SK-N-SH treated with all-trans-retinoic acid at 6 μM for 48 hours (cell line): ENCODE data around the gene KCNG4.
A peak's percentile ranks its signal among the peaks of the same experiment; 100 is the strongest.

Source experiments
- ATAC-seq: fragments of 200-7000 bp; cut with Tn5 transposase; 3 replicates; pipeline ENCODE4 v1.9.1; 2020; ENCODE audit warnings: mild to moderate bottlenecking, moderate library complexity
- ARNTL ChIP-seq: fragments of 450-650 bp; formaldehyde crosslinking; IDR thresholded peaks from 2 replicates; pipeline ENCODE4 v1.5.0; 2020; ENCODE audit warnings: low read depth, mild to moderate bottlenecking, moderate library complexity, borderline replicate concordance
- BACH2 ChIP-seq: fragments of 250-450 bp; sonication (Bioruptor Pico); IDR thresholded peaks from 2 replicates; pipeline ENCODE4 v1.9.0; 2021; ENCODE audit warnings: mild to moderate bottlenecking, borderline replicate concordance
- CSDC2 ChIP-seq: fragments of 250-450 bp; sonication (Bioruptor Pico); IDR thresholded peaks from 2 replicates; pipeline ENCODE4 v1.5.0; 2020; ENCODE audit warnings: mild to moderate bottlenecking, moderate library complexity
- ESRRG ChIP-seq: fragments of 250-450 bp; sonication (Bioruptor Pico); IDR thresholded peaks from 2 replicates; pipeline ENCODE4 v1.6.1; 2021; ENCODE audit warnings: mild to moderate bottlenecking
- GLIS3 ChIP-seq: fragments of 250-450 bp; sonication (Bioruptor Pico); IDR thresholded peaks from 2 replicates; pipeline ENCODE4 v1.5.0; 2020; ENCODE audit warnings: mild to moderate bottlenecking, moderate library complexity
- ISL1 ChIP-seq: fragments of 250-450 bp; sonication (Bioruptor Pico); IDR thresholded peaks from 2 replicates; pipeline ENCODE4 v2.1.2; 2022; ENCODE audit warnings: mild to moderate bottlenecking, moderate library complexity
- OSR1 ChIP-seq: fragments of 250-450 bp; sonication (Bioruptor Pico); IDR thresholded peaks from 2 replicates; pipeline ENCODE4 v1.8.0; 2022; ENCODE audit warnings: moderate library complexity, mild to moderate bottlenecking, inconsistent platforms
- PPARA ChIP-seq: fragments of 250-450 bp; sonication (Bioruptor Pico); IDR thresholded peaks from 2 replicates; pipeline ENCODE4 v1.5.0; 2020; ENCODE audit warnings: mild to moderate bottlenecking, borderline replicate concordance
- RARB ChIP-seq: fragments of 250-450 bp; sonication (Bioruptor Pico); IDR thresholded peaks from 2 replicates; pipeline ENCODE4 v1.8.0; 2021; ENCODE audit warnings: mild to moderate bottlenecking, moderate library complexity
- SNAI2 ChIP-seq: fragments of 250-450 bp; sonication (Bioruptor Pico); IDR thresholded peaks from 2 replicates; pipeline ENCODE4 v1.5.0; 2020; ENCODE audit warnings: mild to moderate bottlenecking, moderate library complexity
- TCF4 ChIP-seq: fragments of 250-450 bp; sonication (Bioruptor Pico); IDR thresholded peaks from 2 replicates; pipeline ENCODE4 v1.8.0; 2021; ENCODE audit warnings: mild to moderate bottlenecking, moderate library complexity, borderline replicate concordance
- ZC3H10 ChIP-seq: fragments of 250-450 bp; sonication (Bioruptor Pico); IDR thresholded peaks from 2 replicates; pipeline ENCODE4 v1.5.1; 2021; ENCODE audit warnings: mild to moderate bottlenecking, moderate library complexity
- ZFP3 ChIP-seq: fragments of 250-450 bp; sonication (Bioruptor Pico); IDR thresholded peaks from 2 replicates; pipeline ENCODE4 v1.5.0; 2020; ENCODE audit warnings: mild to moderate bottlenecking, moderate library complexity
- ZFP30 ChIP-seq: fragments of 450-650 bp; formaldehyde crosslinking; IDR thresholded peaks from 2 replicates; pipeline ENCODE4 v1.5.0; 2022; ENCODE audit warnings: mild to moderate bottlenecking, moderate library complexity
- ZNF565 ChIP-seq: fragments of 450-650 bp; formaldehyde crosslinking; conservative IDR thresholded peaks from 2 replicates; pipeline ENCODE4 v1.5.0; 2020; ENCODE audit warnings: low read depth, mild to moderate bottlenecking, moderate library complexity
- ZNF70 ChIP-seq: fragments of 450-650 bp; formaldehyde crosslinking; IDR thresholded peaks from 2 replicates; pipeline ENCODE4 v1.5.0; 2020; ENCODE audit warnings: mild to moderate bottlenecking, moderate library complexity
- ZNF8 ChIP-seq: fragments of 450-650 bp; formaldehyde crosslinking; IDR thresholded peaks from 2 replicates; pipeline ENCODE4 v1.5.0; 2020; ENCODE audit warnings: mild to moderate bottlenecking, moderate library complexity
- TF ChIP-seq, protein P1 (sequence below): fragments of 250-450 bp; sonication (Bioruptor Pico); IDR thresholded peaks from 2 replicates; pipeline ENCODE4 v1.5.1; 2021; ENCODE audit warnings: mild to moderate bottlenecking, moderate library complexity
- TF ChIP-seq, protein P2 (sequence below): fragments of 250-450 bp; sonication (Bioruptor Pico); IDR thresholded peaks from 2 replicates; pipeline ENCODE4 v1.5.0; 2020; ENCODE audit warnings: mild to moderate bottlenecking, moderate library complexity
- TF ChIP-seq, protein P3 (sequence below): fragments of 250-450 bp; sonication (Bioruptor Pico); IDR thresholded peaks from 2 replicates; pipeline ENCODE4 v1.8.0; 2021; ENCODE audit warnings: low read depth, mild to moderate bottlenecking, moderate library complexity, borderline replicate concordance
- TF ChIP-seq, protein P4 (sequence below): fragments of 250-450 bp; sonication (Bioruptor Pico); IDR thresholded peaks from 2 replicates; pipeline ENCODE4 v1.8.0; 2020; ENCODE audit warnings: mild to moderate bottlenecking, moderate library complexity, borderline replicate concordance

The KCNG4 gene

DNA sequence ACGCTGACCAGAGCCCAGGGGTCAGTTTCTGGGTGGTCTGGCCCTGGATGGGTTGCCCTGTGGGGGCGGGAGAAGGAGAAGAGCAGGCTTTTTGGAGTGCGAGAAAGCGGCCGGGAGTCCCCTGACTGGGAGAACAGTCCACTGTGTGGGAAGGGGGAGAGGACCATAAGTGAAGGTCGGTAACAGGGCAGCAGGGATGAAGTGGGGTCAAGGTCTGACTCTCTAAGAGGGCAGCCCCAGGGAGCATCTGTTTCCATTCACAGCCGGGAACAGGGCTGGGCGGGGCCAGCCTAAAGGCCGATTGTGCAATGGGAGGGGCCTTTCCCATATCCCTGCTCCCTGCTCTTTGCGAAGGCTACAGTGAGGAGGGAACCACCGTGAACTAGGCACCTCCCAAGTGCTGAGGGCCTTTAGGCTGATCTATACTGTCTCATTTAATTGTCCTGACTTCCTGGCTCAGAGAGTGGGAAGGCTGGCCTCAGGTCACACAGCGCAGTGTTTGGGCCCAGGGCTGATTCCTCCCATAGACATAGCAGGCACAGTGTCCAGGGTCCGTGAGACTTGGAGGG lies 44.4 kb upstream of the KCNG4 start:
- ATAC-seq: peak; percentile 39; the same call in 1 of the 3 replicates
- TF ChIP-seq ZFP30 (CRISPR knock-in tag) (no peak), OSR1 (CRISPR knock-in tag) (no peak), ZNF8 (CRISPR knock-in tag) (no peak), CSDC2 (no peak), RARB (CRISPR knock-in tag) (no peak), TCF4 (CRISPR knock-in tag) (no peak), ESRRG (CRISPR knock-in tag) (no peak), SNAI2 (CRISPR knock-in tag) (no peak), ZNF565 (no peak)
- TF ChIP-seq, protein P1, sequence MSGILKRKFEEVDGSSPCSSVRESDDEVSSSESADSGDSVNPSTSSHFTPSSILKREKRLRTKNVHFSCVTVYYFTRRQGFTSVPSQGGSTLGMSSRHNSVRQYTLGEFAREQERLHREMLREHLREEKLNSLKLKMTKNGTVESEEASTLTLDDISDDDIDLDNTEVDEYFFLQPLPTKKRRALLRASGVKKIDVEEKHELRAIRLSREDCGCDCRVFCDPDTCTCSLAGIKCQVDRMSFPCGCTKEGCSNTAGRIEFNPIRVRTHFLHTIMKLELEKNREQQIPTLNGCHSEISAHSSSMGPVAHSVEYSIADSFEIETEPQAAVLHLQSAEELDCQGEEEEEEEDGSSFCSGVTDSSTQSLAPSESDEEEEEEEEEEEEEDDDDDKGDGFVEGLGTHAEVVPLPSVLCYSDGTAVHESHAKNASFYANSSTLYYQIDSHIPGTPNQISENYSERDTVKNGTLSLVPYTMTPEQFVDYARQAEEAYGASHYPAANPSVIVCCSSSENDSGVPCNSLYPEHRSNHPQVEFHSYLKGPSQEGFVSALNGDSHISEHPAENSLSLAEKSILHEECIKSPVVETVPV (CRISPR knock-in tag): no peak
- TF ChIP-seq, protein P2, sequence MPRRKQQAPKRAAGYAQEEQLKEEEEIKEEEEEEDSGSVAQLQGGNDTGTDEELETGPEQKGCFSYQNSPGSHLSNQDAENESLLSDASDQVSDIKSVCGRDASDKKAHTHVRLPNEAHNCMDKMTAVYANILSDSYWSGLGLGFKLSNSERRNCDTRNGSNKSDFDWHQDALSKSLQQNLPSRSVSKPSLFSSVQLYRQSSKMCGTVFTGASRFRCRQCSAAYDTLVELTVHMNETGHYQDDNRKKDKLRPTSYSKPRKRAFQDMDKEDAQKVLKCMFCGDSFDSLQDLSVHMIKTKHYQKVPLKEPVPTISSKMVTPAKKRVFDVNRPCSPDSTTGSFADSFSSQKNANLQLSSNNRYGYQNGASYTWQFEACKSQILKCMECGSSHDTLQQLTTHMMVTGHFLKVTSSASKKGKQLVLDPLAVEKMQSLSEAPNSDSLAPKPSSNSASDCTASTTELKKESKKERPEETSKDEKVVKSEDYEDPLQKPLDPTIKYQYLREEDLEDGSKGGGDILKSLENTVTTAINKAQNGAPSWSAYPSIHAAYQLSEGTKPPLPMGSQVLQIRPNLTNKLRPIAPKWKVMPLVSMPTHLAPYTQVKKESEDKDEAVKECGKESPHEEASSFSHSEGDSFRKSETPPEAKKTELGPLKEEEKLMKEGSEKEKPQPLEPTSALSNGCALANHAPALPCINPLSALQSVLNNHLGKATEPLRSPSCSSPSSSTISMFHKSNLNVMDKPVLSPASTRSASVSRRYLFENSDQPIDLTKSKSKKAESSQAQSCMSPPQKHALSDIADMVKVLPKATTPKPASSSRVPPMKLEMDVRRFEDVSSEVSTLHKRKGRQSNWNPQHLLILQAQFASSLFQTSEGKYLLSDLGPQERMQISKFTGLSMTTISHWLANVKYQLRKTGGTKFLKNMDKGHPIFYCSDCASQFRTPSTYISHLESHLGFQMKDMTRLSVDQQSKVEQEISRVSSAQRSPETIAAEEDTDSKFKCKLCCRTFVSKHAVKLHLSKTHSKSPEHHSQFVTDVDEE (CRISPR knock-in tag): no peak

DNA sequence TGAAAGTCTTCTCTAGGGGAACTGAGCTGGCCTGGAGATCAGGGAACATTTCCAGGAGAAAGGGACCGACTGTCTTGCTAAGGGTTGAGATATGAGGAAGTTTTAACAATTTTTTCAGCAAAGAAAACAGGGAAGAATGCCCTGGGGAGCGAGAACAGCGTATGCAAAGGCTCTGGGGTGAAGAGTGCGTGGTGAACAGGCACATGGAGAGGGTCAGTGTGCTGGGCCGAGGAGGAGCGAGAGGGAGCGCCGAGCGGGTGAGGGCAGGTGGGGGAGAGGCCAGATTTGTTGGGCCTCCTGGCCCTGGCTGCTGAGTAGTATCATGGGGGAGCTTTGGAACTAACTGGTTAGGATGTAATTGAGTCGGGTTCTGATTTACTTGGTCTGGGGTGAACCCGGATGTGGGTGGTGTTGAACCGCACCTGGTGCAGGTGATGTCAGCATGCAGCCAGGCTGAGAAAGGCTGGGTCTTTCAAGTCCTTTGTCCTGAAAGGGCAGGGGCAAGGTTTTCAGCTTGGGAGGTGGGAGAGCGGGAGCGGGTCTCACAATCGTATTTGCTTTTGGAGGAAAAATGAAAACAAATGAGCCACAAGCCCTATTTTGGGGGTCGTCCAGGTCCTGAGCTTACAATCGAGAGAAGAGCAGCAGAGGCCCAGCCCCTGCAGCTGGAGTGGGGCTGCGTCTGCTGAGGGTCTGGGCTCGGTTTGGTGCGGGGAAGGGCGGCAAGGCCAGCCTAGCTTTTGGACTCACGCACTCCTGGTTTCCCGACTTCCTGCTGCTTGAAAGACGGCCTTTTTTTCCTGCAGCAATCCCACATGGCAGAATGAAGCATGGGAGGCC lies 43.7 kb upstream of the KCNG4 start:
- ATAC-seq: no peak
- TF ChIP-seq ZFP3: no peak
- TF ChIP-seq, protein P1 (CRISPR knock-in tag): no peak
- TF ChIP-seq RARB (CRISPR knock-in tag): no peak
- no peak for TF ChIP-seq ZNF8 (CRISPR knock-in tag)
- TF ChIP-seq OSR1 (CRISPR knock-in tag): no peak
- no peak for TF ChIP-seq PPARA
- TF ChIP-seq, protein P3, sequence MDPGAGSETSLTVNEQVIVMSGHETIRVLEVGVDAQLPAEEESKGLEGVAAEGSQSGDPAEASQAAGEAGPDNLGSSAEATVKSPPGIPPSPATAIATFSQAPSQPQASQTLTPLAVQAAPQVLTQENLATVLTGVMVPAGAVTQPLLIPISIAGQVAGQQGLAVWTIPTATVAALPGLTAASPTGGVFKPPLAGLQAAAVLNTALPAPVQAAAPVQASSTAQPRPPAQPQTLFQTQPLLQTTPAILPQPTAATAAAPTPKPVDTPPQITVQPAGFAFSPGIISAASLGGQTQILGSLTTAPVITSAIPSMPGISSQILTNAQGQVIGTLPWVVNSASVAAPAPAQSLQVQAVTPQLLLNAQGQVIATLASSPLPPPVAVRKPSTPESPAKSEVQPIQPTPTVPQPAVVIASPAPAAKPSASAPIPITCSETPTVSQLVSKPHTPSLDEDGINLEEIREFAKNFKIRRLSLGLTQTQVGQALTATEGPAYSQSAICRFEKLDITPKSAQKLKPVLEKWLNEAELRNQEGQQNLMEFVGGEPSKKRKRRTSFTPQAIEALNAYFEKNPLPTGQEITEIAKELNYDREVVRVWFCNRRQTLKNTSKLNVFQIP (CRISPR knock-in tag): no peak
- TF ChIP-seq, protein P2 (CRISPR knock-in tag): no peak
- TF ChIP-seq ARNTL (CRISPR knock-in tag): no peak
- no peak for TF ChIP-seq BACH2 (CRISPR knock-in tag)
- TF ChIP-seq ISL1 (CRISPR knock-in tag): no peak
- no peak for TF ChIP-seq ZC3H10 (CRISPR knock-in tag)
- TF ChIP-seq, protein P4, sequence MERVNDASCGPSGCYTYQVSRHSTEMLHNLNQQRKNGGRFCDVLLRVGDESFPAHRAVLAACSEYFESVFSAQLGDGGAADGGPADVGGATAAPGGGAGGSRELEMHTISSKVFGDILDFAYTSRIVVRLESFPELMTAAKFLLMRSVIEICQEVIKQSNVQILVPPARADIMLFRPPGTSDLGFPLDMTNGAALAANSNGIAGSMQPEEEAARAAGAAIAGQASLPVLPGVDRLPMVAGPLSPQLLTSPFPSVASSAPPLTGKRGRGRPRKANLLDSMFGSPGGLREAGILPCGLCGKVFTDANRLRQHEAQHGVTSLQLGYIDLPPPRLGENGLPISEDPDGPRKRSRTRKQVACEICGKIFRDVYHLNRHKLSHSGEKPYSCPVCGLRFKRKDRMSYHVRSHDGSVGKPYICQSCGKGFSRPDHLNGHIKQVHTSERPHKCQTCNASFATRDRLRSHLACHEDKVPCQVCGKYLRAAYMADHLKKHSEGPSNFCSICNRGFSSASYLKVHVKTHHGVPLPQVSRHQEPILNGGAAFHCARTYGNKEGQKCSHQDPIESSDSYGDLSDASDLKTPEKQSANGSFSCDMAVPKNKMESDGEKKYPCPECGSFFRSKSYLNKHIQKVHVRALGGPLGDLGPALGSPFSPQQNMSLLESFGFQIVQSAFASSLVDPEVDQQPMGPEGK: no peak
- TF ChIP-seq ZNF70 (CRISPR knock-in tag): no peak
- no peak for TF ChIP-seq SNAI2 (CRISPR knock-in tag)
- TF ChIP-seq ZNF565: no peak
- no peak for TF ChIP-seq GLIS3 (CRISPR knock-in tag)
- TF ChIP-seq ESRRG (CRISPR knock-in tag): no peak
- no peak for TF ChIP-seq TCF4 (CRISPR knock-in tag)
